ENCODE results near the gene PI4KB. TPM values are rescaled to one million over a fixed set of nuclear protein-coding genes. Genes with fewer than 3 reads are reported as not detected.

Gene PI4KB
- total and polyA plus RNA-seq, 2 of the 4 experiments (the other 2 are of a cell fraction), result 82.4 to 94.5 TPM

- Histone ChIP-seq H2BK15ac (ENCODE audit: low read depth, low read length) (no peak overlapping the region), H3K4me3 (ENCODE audit: insufficient read depth, low read depth, low read length) (no peak overlapping the region), H3K56ac (ENCODE audit: extremely low read depth, insufficient read depth, low read length) (no peak overlapping the region), H3K23ac (ENCODE audit: low read depth, low read length) (no peak overlapping the region), H3K79me1 (ENCODE audit: low read depth in 1 of 2, low read length in 2 of 2) (no peaks in the 10 kb centered on the region), H2BK20ac (ENCODE audit: low read depth, low read length) (no peak overlapping the region), H2BK5ac (ENCODE audit: low read depth, low read length, poor library complexity, severe bottlenecking) (no peak overlapping the region), H3K27ac (ENCODE audit: insufficient read depth, low read length) (no peak overlapping the region), H2AK9ac (replicated peaks; ENCODE audit: low read depth, low read length, poor library complexity) (no peak overlapping the region), H3K36me3 (ENCODE audit: control insufficient read depth, insufficient read depth, low read length) (peaks cover 43% of the 10 kb centered on the region), H3K18ac (ENCODE audit: low read depth, low read length) (no peak overlapping the region), H4K5ac (ENCODE audit: low read depth, low read length) (no peak overlapping the region), H4K8ac (ENCODE audit: low read depth in 2 of 2, low read length in 2 of 2) (no peak overlapping the region), H3K27me3 (ENCODE audit: control insufficient read depth, insufficient read depth, low read length) (no peaks in the 10 kb centered on the region), H4K20me1 (ENCODE audit: insufficient read depth, low read length) (no peaks in the 10 kb centered on the region), H3K14ac (replicated peaks; ENCODE audit: low read depth, low read length) (no peak overlapping the region), H2BK120ac (ENCODE audit: low read depth, low read length) (no peak overlapping the region), H2AFZ (replicated peaks; ENCODE audit: low read length, poor library complexity) (no peak overlapping the region), H3K4ac (ENCODE audit: low read depth, low read length) (no peak overlapping the region), H3K9me1 (ENCODE audit: insufficient read depth, low read length) (peaks cover 9% of the 10 kb centered on the region; the same call in 1 of the 2 replicates), H3K4me2 (ENCODE audit: low read depth, low read length) (no peak overlapping the region), H2AK5ac (ENCODE audit: low read depth, low read length) (no peak overlapping the region), H3K9me3 (ENCODE audit: control insufficient read depth, insufficient read depth, low read length) (peaks cover 9% of the 10 kb centered on the region), H3K4me1 (ENCODE audit: control insufficient read depth, insufficient read depth, low read length) (peaks cover under 1% of the 10 kb centered on the region; the same call in 1 of the 2 replicates), H4K91ac (ENCODE audit: insufficient read depth, low read depth, low read length) (no peak overlapping the region), H3K9ac (ENCODE audit: low read depth, low read length) (no peak overlapping the region)
- in situ Hi-C loops (cut with MboI; ENCODE audit: low sequenced_read_pairs), result no loop called here
- ChIA-PET POLR2A (ENCODE audit: unreplicated experiment) (no interaction called here), CTCF (no interaction called here)
- intact Hi-C loops (cut with micrococcal nuclease), result no loop called here
- no TSS peak for BruUV-seq (replicated peaks)
- TF ChIP-seq USF2 (IDR thresholded peaks at IDR 0.05; ENCODE audit: low read depth, low read length) (no peak), MXI1 (IDR thresholded peaks at IDR 0.05; ENCODE audit: borderline replicate concordance, low read depth, low read length) (no peak), NFE2L2 (IDR thresholded peaks at IDR 0.05; ENCODE audit: low read depth, low read length) (no peak), MAZ (IDR thresholded peaks at IDR 0.05; ENCODE audit: borderline replicate concordance, low read depth, low read length) (no peak), RAD21 (IDR thresholded peaks at IDR 0.05; ENCODE audit: low read length) (no peak), RFX5 (IDR thresholded peaks at IDR 0.05; ENCODE audit: low read depth, low read length) (no peak), CTCF (conservative IDR thresholded peaks at IDR 0.05; ENCODE audit: low read depth, low read length) (no peak), ELK1 (IDR thresholded peaks at IDR 0.05; ENCODE audit: borderline replicate concordance, low read depth, low read length) (no peak), CEBPB (IDR thresholded peaks at IDR 0.05; ENCODE audit: low read depth, low read length) (no peak), POLR2A (IDR thresholded peaks at IDR 0.05; ENCODE audit: low read depth, low read length) (no peak), BHLHE40 (IDR thresholded peaks at IDR 0.05; ENCODE audit: low read depth, low read length) (no peak), CHD1 (IDR thresholded peaks at IDR 0.05; ENCODE audit: low read depth, low read length) (no peak), MAFK (IDR thresholded peaks at IDR 0.05; ENCODE audit: low read depth, low read length) (no peak), FOS (IDR thresholded peaks at IDR 0.05; ENCODE audit: low read depth, low read length) (no peak), RCOR1 (IDR thresholded peaks at IDR 0.05; ENCODE audit: insufficient replicate concordance, low read length) (no peak), SMC3 (IDR thresholded peaks at IDR 0.05; ENCODE audit: low read depth, low read length) (no peak)
- no CpG with 5 or more reads among the region's 4 CpGs for WGBS, 2 experiments (ENCODE audit: extremely low coverage in 2 of 2, insufficient read length in 1 of 2)
- DNase-seq (no peak), ATAC-seq (ENCODE audit: low read depth) (no peak)
- dilution Hi-C loops (cut with HindIII; ENCODE audit: low sequenced_read_pairs, unreplicated experiment), result no loop called here
Observed at GRCh38 chr1:151364996-151365395, 37.8 kb upstream of the PI4KB start.

All from IMR-90 (cell line).